ENCODE data around the gene AIRE. TPM values are rescaled to one million over a fixed set of nuclear protein-coding genes. Genes with fewer than 3 reads are reported as not detected.

AIRE gene
- total RNA-seq, 1 donor from 2014 or later: 0.13 TPM

DNA sequence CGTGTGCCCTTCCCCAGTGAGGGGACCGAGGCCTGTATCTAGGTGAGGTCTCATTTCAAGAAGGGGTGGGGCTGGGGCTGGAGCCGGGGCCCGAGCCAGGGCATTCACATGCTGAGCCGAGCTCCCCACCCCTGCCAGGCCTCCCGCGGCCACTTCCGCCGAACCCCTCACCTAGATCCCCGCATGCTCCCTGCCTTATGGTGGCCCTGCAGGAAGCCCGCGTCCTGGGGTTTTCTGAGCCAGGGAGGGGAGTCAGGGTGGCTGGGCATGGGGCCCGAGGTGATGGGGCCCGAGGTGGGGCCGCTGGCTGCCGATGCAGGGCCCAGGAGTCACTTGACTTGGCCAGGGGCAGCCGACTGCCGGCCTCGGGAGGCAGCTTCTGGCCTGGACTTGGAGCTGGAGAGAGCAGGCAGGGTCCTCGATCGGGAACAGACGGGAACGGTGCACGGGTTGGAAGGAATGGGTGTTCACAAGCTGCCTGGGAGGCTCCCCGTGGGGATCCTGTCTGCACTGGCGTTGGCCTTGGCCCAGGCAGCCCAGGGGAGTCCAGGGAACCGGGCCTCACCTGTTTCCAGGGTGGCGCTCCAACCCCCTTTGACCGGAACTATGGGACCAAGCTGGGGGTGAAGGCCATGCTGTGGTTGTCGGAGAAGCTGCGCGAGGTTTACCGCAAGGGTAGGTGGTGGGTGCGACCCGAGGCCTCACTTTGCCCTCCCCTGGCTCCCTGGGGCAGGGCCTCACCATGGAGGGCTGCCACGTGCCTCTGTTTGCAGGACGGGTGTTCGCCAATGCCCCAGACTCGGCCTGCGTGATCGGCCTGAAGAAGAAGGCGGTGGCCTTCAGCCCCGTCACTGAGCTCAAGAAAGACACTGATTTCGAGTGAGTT lies 40.0 kb downstream of the AIRE start:
- Mint-ChIP-seq H3K27ac (no peak overlapping the region), H3K4me3 (no peak overlapping the region), H3K27me3 (ENCODE audit: low read depth) (no peaks in the 10 kb centered on the region), H3K4me1 (no peaks in the 10 kb centered on the region), H3K9me3 (no peaks in the 10 kb centered on the region), H3K36me3 (no peaks in the 10 kb centered on the region)
- no peak for TF ChIP-seq CTCF (IDR thresholded peaks at IDR 0.05; ENCODE audit: unreplicated experiment)
- DNase-seq (ENCODE audit: low spot score in 2 of 2, unreplicated experiment in 2 of 2): no peak

DNA sequence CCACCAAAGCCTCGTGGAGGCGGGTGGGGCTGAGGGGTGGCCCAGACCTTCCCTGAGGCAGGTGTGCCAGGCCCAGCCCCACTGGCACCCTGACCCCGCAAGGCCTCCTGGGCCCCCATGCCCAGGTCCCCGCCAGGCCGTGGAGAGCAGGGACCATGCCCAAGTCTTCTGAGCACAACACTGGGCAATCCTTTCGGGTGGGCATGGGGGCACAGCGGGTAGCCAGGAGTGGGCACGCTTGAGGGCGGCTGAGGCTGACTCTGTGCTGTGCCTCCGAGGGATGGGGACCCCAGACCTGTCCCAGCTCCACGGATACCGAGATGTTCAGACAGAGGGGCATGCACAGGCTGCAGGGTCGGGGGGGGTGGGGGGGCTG lies 40.6 kb downstream of the AIRE start:
- Mint-ChIP-seq H3K4me1 (no peaks in the 10 kb centered on the region), H3K27me3 (ENCODE audit: low read depth) (no peaks in the 10 kb centered on the region), H3K27ac (no peak overlapping the region), H3K9me3 (no peaks in the 10 kb centered on the region), H3K4me3 (no peak overlapping the region), H3K36me3 (no peaks in the 10 kb centered on the region)
- TF ChIP-seq CTCF (IDR thresholded peaks at IDR 0.05; ENCODE audit: unreplicated experiment): no peak
- no peak for DNase-seq (ENCODE audit: low spot score in 2 of 2, unreplicated experiment in 2 of 2)

GRCh38 chr21:44326716-44327602 lies 41.3 kb downstream of the AIRE start:
- TF ChIP-seq CTCF (IDR thresholded peaks at IDR 0.05; ENCODE audit: unreplicated experiment): no peak
- Mint-ChIP-seq H3K27me3 (ENCODE audit: low read depth) (no peaks in the 10 kb centered on the region), H3K27ac (no peak overlapping the region), H3K9me3 (no peaks in the 10 kb centered on the region), H3K36me3 (no peaks in the 10 kb centered on the region), H3K4me1 (peaks cover 3% of the 10 kb centered on the region), H3K4me3 (no peak overlapping the region)
- DNase-seq (ENCODE audit: low spot score in 2 of 2, unreplicated experiment in 2 of 2): no peak

DNA sequence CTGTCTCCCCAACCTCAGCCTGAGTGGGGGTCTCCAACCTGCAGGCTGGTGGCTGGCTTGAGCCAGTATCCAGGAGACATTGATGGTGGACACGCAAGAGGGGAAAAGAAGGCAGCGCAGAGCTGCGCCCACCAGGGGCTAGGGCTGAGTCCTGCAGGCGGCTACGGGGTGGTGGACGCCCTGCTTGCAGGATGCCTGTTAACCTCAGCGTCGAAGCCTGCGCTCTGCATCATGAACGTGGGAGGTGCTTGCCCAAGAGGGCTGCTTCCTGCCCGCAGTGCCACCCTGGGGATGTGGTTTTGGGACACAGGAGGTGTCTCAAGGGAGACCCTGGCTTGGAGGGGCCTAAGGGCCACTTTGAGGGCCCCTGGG lies 41.9 kb downstream of the AIRE start:
- H3K27ac Mint-ChIP-seq: no peak overlapping the region
- no peaks in the 10 kb centered on the region for H3K27me3 Mint-ChIP-seq (ENCODE audit: low read depth)
- peaks cover 4% of the 10 kb centered on the region for H3K4me1 Mint-ChIP-seq
- no peak for DNase-seq (ENCODE audit: low spot score in 2 of 2, unreplicated experiment in 2 of 2)
- no peak for TF ChIP-seq CTCF (IDR thresholded peaks at IDR 0.05; ENCODE audit: unreplicated experiment)
- H3K36me3 Mint-ChIP-seq: peaks cover under 1% of the 10 kb centered on the region
- H3K9me3 Mint-ChIP-seq: no peaks in the 10 kb centered on the region
- no peak overlapping the region for H3K4me3 Mint-ChIP-seq

- Mint-ChIP-seq H3K36me3 (peaks cover 2% of the 10 kb centered on the region), H3K4me1 (peaks cover 4% of the 10 kb centered on the region)
Observed at GRCh38 chr21:44328242-44328895, 42.7 kb downstream of the AIRE start.

More at GRCh38 chr21:44328242-44328895, 42.7 kb downstream of the AIRE start:
- no peak for DNase-seq (ENCODE audit: low spot score in 2 of 2, unreplicated experiment in 2 of 2)
- H3K9me3 Mint-ChIP-seq: no peaks in the 10 kb centered on the region
- H3K27me3 Mint-ChIP-seq (ENCODE audit: low read depth): no peaks in the 10 kb centered on the region
- no peak for TF ChIP-seq CTCF (IDR thresholded peaks at IDR 0.05; ENCODE audit: unreplicated experiment)
- H3K27ac Mint-ChIP-seq: no peak overlapping the region
- H3K4me3 Mint-ChIP-seq: no peak overlapping the region

Data from mesothelial cell of epicardium (in vitro differentiated cells).